Mononuclear cell (primary cell): Measurements from ENCODE around the gene TTC39C. TPM values are rescaled to one million over a fixed set of nuclear protein-coding genes. Genes with fewer than 3 reads are reported as not detected.
"Not testable (repeated sequence)": the region's sequence is repeated elsewhere in the genome, so short reads cannot be mapped to it uniquely, and the experiment has no call there.

Experiments used
- H3K27me3 ChIP-seq: 2 replicates; pipeline ENCODE4 v1.6.0; 2011; ENCODE audit warnings: low read length, control low read depth; ENCODE audit not compliant: insufficient read depth
- H3K4me1 ChIP-seq: 2 replicates; pipeline ENCODE4 v1.5.1; 2011; ENCODE audit warnings: mild to moderate bottlenecking, low read length, control low read depth; ENCODE audit not compliant: insufficient read depth
- H3K4me3 ChIP-seq: 2 replicates; pipeline ENCODE4 v1.5.1; 2011; ENCODE audit warnings: mild to moderate bottlenecking, low read length, moderate library complexity
- H3K9me3 ChIP-seq: 2 replicates; pipeline ENCODE4 v1.5.1; 2011; ENCODE audit warnings: low read depth, mild to moderate bottlenecking, control low read depth, low read length
- total RNA-seq: library from RNA; depleted of rRNA; stranded (reverse); fragments of >200 nt; gene quantifications from one replicate; pipeline ENCODE4 v1.2.3, GENCODE V29; 2012

Gene TTC39C
- total RNA-seq, 1 donor = 81.8 TPM

DNA sequence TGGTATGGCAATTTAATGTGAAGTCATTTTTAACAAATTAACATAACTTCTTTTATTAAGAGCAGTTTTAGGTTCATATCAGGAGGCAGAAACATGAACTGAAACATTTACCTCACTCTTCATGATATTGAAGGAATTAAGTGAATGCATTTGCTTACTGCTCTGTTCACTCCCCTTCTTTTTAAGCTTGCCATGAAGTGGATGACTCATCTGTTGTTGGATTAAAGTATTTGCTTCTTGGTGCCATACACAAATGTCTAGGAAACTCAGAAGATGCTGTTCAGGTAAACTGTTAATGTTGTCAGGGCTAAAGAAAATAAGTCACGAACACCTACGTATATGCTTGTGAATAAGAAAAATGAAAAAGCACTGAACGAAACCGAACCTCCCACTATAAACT lies 114.1 kb downstream of the TTC39C start:
- Histone ChIP-seq H3K4me1 (no peaks in the 10 kb centered on the region), H3K4me3 (no peak overlapping the region), H3K9me3 (no peaks in the 10 kb centered on the region), H3K27me3 (no peaks in the 10 kb centered on the region)

DNA sequence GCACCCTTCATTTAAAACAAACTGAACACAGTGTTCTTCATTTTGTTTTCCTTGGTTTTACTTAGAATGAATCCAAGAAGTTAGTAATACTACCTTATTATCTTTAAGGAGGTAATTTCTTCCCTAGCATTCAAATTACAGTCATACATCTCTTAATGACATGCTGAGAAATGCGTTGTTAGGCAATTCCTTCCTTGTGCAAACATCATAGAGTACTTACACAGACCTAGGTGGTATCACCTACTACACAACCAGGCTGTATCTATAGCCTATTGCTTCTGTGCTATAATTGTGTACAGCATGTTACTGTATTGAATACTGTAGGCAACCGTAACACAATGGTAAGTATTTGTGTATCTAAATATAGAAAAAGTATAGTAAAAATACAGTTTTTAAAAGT lies 115.9 kb downstream of the TTC39C start:
- Histone ChIP-seq H3K27me3 (no peaks in the 10 kb centered on the region), H3K9me3 (no peaks in the 10 kb centered on the region), H3K4me1 (no peaks in the 10 kb centered on the region), H3K4me3 (no peak overlapping the region)

DNA sequence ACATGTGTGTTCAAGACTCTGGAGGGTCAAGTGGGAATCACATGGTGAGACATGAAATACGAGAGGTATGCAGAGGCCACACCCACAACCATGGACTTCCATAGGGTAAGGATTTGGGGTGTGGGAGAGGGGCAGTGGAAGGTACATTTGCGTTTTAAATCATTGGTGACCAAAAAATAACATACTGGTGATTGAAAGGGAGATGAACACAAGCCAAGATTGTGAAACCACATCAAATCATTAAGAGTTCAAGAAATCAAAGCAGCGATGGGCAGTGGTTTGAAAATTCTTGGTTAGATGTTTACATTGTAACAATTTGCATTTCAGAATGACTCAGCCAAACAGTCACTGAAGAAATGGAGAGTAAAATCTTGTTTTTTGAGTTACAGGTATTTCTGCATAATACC lies 122.4 kb downstream of the TTC39C start:
- no peaks in the 10 kb centered on the region for H3K9me3 ChIP-seq
- H3K27me3 ChIP-seq = peaks cover 7% of the 10 kb centered on the region
- no peak overlapping the region for H3K4me3 ChIP-seq
- peaks cover 17% of the 10 kb centered on the region for H3K4me1 ChIP-seq

DNA sequence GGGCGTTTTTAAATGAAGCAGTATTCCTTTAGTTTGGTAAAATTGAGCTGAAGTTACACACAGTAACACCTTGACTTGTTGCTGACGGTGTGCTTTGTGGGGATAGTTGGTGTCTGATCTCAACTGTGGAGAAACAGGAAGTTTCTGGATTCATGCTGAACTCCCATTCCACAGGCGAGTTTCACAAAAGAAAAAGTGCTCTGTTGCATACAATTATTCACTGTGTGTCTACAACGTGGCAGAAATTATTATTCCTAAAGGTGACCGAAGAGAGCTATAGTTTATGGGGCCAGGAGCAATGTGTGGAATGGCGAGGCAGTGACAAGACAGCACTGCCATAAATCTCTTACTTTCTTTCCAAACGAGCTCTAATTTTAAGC lies 123.8 kb downstream of the TTC39C start:
- Histone ChIP-seq H3K9me3 (no peaks in the 10 kb centered on the region), H3K4me3 (peak overlapping the region; percentile 34)

DNA sequence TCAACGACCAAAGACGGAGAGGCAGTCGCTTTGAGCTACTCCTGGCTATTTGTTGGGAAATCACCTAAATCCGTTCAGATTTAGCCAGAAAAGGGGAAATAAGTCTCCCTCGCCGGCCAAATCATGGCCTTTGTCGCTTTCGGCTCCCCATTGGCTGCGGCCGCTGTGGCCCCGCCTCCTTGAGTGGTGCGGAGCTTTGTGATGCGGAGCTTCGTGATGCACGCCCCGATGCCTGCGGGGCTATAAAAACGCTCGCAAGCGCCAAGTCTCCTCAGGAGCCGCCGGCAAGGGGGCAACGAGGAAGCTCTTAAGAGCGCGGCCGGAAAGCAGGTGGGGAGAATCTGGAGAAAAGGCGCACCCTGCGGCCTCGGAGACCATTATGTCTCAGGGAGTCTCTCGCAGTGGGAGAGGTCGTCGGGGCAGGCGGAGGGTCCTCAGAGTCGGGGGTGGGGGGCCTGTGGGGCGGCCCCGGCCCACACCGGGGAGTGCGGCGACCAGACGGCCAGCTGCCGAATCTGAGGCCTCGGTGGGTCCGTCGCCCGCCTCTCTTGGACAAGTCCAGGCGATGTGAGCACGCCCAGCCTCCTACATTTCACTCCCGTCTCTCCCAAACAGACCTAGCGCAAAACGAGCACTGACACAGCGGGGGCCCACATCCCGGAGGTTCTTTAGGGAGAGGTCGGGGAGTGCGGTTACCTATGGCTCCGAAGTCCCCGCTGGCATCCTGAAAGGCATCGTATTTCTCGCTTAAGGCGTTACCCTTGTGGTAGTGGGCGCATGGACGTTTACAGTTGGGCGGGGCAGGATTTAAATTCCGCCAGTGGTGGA lies 124.4 kb downstream of the TTC39C start, which contains the start of gene CABYR:
Gene CABYR (plus strand): TSS at position 274 of the 828 bp plus-strand sequence. CDS start 4,053 bp downstream, outside the sequence.
- peak within 1 kb of the TSS; percentile 34 for H3K4me3 ChIP-seq
- peaks cover 7% of the 10 kb centered on the region for H3K27me3 ChIP-seq
- H3K4me1 ChIP-seq = peaks cover 17% of the 10 kb centered on the region
- no peaks in the 10 kb centered on the region for H3K9me3 ChIP-seq

More for the DNA sequence above, 123.8 kb downstream of the TTC39C start:
- peaks cover 7% of the 10 kb centered on the region for H3K27me3 ChIP-seq
- H3K4me1 ChIP-seq = peaks cover 17% of the 10 kb centered on the region

DNA sequence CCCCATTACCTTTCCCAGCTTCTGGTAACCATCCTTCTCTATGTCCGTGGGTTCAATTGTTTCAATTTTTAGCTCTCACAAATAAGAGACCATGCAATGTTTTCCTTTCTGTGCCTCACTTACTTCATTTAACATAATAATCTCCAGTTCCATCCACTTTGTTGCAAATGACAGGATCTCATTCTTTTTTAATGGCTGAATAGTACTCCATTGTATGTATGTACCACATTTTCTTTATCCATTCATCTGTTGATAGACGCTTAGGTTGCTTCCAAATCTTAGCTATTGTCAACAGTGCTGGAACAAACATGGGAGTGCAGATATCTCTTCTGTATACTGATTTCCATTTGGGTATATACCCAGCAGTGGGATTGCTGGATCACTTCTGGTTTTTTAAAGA lies 126.1 kb downstream of the TTC39C start:
- Histone ChIP-seq H3K9me3 (no peaks in the 10 kb centered on the region), H3K27me3 (peaks cover 7% of the 10 kb centered on the region), H3K4me1 (peaks cover 17% of the 10 kb centered on the region), H3K4me3 (no peak overlapping the region)

DNA sequence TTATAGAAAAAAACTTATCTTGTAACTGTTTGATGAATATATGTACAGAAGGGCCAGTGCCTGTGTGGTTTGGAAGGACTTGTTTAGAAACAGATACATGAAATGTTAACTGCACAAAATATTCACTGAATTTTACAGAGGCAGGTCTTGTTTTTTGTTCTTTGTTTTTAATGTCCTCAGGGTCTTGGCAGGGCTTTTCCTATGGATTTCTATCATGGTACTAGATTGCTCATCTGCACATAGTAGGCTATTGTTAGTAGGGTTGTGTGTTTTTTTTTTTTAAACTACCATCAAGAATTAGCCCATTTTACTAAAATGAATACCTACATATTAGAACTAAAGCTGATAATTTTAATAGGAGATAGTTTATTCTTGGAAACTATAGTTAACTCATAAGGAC lies 127.8 kb downstream of the TTC39C start:
- Histone ChIP-seq H3K27me3 (peaks cover 7% of the 10 kb centered on the region), H3K4me1 (peaks cover 17% of the 10 kb centered on the region), H3K9me3 (no peaks in the 10 kb centered on the region), H3K4me3 (no peak overlapping the region)

DNA sequence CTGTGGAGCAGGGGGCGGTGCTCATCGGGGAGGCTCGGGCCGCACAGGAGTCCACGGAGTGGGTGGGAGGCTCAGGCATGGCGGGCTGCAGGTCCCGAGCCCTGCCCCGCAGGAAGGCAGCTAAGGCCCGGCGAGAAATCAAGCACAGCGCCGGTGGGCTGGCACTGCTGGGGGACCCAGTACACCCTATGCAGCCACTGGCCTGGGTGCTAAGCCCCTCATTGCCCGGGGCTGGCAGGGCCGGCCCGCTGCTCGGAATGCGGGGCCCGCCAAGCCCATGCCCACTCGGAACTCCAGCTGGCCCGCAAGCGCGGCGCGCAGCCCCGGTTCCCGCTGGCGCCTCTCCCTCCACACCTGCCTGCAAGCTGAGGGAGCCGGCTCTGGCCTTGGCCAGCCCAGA lies 135.0 kb downstream of the TTC39C start:
- H3K4me3 ChIP-seq, H3K9me3 ChIP-seq, H3K4me1 ChIP-seq, H3K27me3 ChIP-seq: not testable (repeated sequence)

DNA sequence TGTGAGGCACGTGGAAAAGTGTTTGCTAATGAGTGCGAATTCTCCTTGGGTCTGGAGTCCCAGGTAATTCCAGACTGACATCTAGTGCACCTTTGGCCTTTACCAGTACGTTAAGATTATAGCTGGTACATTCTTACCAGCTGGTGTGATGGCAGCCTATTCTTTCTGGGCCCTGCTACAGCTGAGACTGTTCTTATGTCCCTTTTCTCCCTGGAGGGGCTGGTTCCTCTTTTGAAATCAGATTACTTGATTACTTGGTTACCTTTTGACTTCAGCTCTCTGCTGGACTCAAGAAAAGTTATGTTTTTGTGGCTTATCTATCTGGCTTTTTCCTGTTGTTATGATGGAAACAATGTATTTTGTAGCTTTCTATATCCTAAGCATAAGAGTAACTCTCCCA lies 138.8 kb downstream of the TTC39C start:
- Histone ChIP-seq H3K9me3 (no peaks in the 10 kb centered on the region), H3K4me1 (no peaks in the 10 kb centered on the region)

DNA sequence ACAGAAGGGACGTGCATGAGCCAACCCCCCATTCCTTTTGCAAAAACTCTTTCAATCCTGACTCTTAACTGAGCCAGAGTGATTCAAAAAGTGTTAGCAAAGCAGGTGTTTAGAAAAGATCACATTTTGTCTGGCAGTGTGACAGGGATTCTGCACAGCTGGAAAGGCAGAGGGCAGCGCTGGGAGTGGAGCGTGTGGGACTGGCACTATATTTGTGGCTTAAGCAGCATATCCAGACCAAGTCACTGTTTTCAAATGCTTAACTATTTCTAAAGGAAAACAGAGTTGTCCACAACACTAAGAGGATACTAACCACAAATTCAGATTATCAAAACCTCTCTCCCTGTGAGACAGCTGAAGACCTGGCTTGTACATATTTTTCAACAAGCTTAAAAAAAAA lies 143.3 kb downstream of the TTC39C start:
- Histone ChIP-seq H3K4me3 (no peak overlapping the region), H3K4me1 (no peaks in the 10 kb centered on the region), H3K9me3 (no peaks in the 10 kb centered on the region), H3K27me3 (no peaks in the 10 kb centered on the region)

More for the DNA sequence above, 138.8 kb downstream of the TTC39C start:
- Histone ChIP-seq H3K27me3 (no peaks in the 10 kb centered on the region), H3K4me3 (no peak overlapping the region)

DNA sequence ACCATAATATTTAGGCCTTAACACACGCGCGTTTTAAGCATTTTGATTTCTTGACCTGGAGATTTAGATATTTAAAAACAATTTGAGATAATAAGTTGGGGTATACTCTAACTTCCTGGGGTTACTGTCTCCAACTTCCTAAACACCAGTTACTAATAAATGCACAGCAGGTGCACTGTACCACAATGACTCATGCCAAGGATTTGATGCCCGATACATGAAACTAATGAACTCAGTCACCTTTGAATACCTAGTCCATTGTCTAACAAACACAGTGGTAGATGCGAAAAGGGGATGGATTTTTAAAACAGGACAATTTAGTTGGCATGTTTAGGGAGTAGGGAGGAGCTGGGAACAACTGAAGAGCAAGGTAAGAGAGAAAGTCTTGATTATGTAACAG lies 145.5 kb downstream of the TTC39C start:
- H3K4me1 ChIP-seq = no peaks in the 10 kb centered on the region

DNA sequence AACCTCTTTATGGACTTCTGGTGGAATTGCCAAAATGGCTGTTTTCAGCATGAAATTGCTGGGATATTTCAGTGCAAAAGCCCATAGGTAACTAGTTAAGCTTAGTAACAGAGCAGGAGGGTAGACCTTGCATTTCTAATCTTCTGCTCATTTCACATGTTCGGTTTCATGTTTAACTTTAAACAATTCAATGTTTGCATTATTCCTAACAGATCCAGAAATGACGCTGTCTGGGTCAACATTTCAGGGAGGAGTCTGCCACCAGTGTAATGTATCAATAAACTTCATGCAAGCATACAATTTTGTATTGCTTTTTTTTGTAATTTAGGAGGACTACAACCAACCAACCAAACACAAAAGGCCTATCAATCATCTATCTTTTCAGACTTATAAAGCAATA lies 146.8 kb downstream of the TTC39C start:
- no peaks in the 10 kb centered on the region for H3K4me1 ChIP-seq
- H3K4me3 ChIP-seq = no peak overlapping the region
- no peaks in the 10 kb centered on the region for H3K9me3 ChIP-seq
- H3K27me3 ChIP-seq = no peaks in the 10 kb centered on the region

More for the DNA sequence above, 145.5 kb downstream of the TTC39C start:
- Histone ChIP-seq H3K9me3 (no peaks in the 10 kb centered on the region), H3K27me3 (no peaks in the 10 kb centered on the region), H3K4me3 (no peak overlapping the region)

DNA sequence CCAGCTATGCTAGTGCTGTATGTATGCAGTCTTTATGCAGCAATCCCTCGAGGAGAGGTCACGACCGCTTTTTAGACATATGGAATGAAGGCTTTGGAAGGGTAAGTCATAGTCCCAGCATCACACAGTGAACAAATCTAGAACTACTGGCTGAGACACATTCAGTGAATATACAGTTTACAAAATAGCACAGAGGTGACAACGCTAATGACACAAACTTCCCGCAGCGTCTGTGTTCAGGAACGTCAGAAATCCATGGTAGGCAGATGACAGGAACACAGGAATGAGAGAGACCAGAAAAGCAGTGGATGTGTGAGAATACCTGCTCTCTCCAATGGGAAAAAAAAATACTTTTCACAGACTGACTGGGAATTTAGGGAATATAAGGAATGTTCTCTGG lies 153.9 kb downstream of the TTC39C start:
- H3K4me3 ChIP-seq = no peak overlapping the region
- no peaks in the 10 kb centered on the region for H3K4me1 ChIP-seq
- no peaks in the 10 kb centered on the region for H3K9me3 ChIP-seq
- H3K27me3 ChIP-seq = no peaks in the 10 kb centered on the region

DNA sequence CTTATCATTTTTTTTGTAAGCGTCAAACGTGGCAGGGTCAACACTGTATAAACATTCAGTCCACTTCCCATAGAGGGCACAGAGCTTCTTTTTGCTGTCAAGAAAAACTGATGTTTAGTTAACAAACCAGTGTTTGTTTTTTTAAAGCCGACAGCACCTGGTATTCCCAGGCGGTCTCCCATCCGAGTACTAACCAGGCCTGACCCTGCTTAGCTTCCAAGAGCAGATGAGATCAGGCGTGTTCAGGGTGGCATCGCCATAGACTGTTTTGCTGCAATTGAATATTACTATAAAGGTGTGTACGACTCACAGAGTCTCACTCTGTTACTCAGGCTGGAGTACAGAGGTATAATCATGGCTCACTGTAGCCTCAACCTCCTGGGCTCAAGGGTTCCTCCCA lies 155.8 kb downstream of the TTC39C start:
- H3K27me3 ChIP-seq = no peaks in the 10 kb centered on the region
- H3K4me3 ChIP-seq = no peak overlapping the region
- H3K9me3 ChIP-seq = no peaks in the 10 kb centered on the region
- no peaks in the 10 kb centered on the region for H3K4me1 ChIP-seq

DNA sequence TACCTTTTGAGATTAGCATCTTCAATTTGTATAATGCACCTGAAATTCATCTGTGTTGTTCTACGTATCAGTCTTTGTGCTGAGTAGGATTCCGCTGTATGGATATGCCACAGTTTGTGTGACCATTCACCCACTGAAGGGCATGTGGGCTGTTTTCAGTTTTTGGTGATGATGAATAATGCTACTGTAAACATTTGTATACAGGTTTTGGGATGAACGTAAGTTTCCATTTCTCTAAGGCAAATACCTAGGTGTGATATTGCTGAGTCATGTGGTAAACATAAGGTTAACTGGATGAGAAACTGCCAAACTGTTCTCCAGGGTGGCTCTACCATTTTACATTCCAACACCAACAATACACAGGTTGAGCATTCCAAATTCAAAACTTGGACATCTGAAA lies 159.4 kb downstream of the TTC39C start:
- Histone ChIP-seq H3K4me1 (no peaks in the 10 kb centered on the region), H3K9me3 (no peaks in the 10 kb centered on the region), H3K27me3 (no peaks in the 10 kb centered on the region), H3K4me3 (no peak overlapping the region)
